ENCODE measurements around the gene CLDN5. TPM values are rescaled to one million over a fixed set of nuclear protein-coding genes. Genes with fewer than 3 reads are reported as not detected.
"Not testable (repeated sequence)": the region's sequence is repeated elsewhere in the genome, so short reads cannot be mapped to it uniquely, and the experiment has no call there.

Gene CLDN5
- total and polyA plus RNA-seq, 2 experiments from 2014 or later: 2.0 to 3.2 TPM

GRCh38 chr22:19533049-19533626, 8.9 kb upstream of the CLDN5 start:
- peaks cover 5% of the 10 kb centered on the region; the same call in 1 of the 2 replicates for H3K4me1 ChIP-seq (ENCODE audit: insufficient read depth)
- no peak overlapping the region for H3K27ac ChIP-seq (ENCODE audit: low read depth)
- Mint-ChIP-seq H3K9me3 (no peaks in the 10 kb centered on the region), H3K27me3 (ENCODE audit: insufficient read depth, low read depth, poor library complexity) (peaks cover 2% of the 10 kb centered on the region), H3K4me1 (no peaks in the 10 kb centered on the region), H3K27ac (no peak overlapping the region; the same call in 1 of the 2 replicates), H3K4me3 (no peak overlapping the region), H3K36me3 (ENCODE audit: low read depth) (no peaks in the 10 kb centered on the region)
- TF ChIP-seq ZNF331 (CRISPR knock-in tag; IDR thresholded peaks at IDR 0.05; ENCODE audit: low read depth) (no peak), POLR2AphosphoS5 (IDR thresholded peaks at IDR 0.05; ENCODE audit: low read depth) (no peak), JUNB (IDR thresholded peaks at IDR 0.05; ENCODE audit: unreplicated experiment) (no peak), CREB1 (CRISPR knock-in tag; IDR thresholded peaks at IDR 0.05; ENCODE audit: low read depth) (no peak), EZH2 (IDR thresholded peaks at IDR 0.05; ENCODE audit: low read depth, unreplicated experiment) (no peak), ZNF114 (CRISPR knock-in tag; IDR thresholded peaks at IDR 0.05) (no peak), STAT1 (IDR thresholded peaks at IDR 0.05; ENCODE audit: unreplicated experiment) (no peak)
- TF ChIP-seq, protein P1, sequence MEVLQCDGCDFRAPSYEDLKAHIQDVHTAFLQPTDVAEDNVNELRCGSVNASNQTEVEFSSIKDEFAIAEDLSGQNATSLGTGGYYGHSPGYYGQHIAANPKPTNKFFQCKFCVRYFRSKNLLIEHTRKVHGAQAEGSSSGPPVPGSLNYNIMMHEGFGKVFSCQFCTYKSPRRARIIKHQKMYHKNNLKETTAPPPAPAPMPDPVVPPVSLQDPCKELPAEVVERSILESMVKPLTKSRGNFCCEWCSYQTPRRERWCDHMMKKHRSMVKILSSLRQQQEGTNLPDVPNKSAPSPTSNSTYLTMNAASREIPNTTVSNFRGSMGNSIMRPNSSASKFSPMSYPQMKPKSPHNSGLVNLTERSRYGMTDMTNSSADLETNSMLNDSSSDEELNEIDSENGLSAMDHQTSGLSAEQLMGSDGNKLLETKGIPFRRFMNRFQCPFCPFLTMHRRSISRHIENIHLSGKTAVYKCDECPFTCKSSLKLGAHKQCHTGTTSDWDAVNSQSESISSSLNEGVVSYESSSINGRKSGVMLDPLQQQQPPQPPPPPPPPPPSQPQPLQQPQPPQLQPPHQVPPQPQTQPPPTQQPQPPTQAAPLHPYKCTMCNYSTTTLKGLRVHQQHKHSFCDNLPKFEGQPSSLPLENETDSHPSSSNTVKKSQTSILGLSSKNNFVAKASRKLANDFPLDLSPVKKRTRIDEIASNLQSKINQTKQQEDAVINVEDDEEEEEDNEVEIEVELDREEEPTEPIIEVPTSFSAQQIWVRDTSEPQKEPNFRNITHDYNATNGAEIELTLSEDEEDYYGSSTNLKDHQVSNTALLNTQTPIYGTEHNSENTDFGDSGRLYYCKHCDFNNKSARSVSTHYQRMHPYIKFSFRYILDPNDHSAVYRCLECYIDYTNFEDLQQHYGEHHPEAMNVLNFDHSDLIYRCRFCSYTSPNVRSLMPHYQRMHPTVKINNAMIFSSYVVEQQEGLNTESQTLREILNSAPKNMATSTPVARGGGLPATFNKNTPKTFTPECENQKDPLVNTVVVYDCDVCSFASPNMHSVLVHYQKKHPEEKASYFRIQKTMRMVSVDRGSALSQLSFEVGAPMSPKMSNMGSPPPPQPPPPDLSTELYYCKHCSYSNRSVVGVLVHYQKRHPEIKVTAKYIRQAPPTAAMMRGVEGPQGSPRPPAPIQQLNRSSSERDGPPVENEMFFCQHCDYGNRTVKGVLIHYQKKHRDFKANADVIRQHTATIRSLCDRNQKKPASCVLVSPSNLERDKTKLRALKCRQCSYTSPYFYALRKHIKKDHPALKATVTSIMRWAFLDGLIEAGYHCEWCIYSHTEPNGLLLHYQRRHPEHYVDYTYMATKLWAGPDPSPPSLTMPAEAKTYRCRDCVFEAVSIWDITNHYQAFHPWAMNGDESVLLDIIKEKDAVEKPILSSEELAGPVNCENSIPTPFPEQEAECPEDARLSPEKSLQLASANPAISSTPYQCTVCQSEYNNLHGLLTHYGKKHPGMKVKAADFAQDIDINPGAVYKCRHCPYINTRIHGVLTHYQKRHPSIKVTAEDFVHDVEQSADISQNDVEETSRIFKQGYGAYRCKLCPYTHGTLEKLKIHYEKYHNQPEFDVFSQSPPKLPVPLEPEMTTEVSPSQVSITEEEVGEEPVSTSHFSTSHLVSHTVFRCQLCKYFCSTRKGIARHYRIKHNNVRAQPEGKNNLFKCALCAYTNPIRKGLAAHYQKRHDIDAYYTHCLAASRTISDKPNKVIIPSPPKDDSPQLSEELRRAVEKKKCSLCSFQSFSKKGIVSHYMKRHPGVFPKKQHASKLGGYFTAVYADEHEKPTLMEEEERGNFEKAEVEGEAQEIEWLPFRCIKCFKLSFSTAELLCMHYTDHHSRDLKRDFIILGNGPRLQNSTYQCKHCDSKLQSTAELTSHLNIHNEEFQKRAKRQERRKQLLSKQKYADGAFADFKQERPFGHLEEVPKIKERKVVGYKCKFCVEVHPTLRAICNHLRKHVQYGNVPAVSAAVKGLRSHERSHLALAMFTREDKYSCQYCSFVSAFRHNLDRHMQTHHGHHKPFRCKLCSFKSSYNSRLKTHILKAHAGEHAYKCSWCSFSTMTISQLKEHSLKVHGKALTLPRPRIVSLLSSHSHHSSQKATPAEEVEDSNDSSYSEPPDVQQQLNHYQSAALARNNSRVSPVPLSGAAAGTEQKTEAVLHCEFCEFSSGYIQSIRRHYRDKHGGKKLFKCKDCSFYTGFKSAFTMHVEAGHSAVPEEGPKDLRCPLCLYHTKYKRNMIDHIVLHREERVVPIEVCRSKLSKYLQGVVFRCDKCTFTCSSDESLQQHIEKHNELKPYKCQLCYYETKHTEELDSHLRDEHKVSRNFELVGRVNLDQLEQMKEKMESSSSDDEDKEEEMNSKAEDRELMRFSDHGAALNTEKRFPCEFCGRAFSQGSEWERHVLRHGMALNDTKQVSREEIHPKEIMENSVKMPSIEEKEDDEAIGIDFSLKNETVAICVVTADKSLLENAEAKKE (CRISPR knock-in tag; IDR thresholded peaks at IDR 0.05): no peak
- H3K4me2 ChIP-seq: no peak overlapping the region
- H3K36me3 ChIP-seq (ENCODE audit: insufficient read depth): no peaks in the 10 kb centered on the region
- no peaks in the 10 kb centered on the region for H3K9me2 ChIP-seq (ENCODE audit: insufficient read depth)
- no peak overlapping the region for H2AFZ ChIP-seq
- DNase-seq (ENCODE audit: low spot score) (no peak), ATAC-seq (no peak)
- H3K27me3 ChIP-seq (ENCODE audit: insufficient read depth): no peaks in the 10 kb centered on the region
- H3F3A ChIP-seq (replicated peaks; ENCODE audit: low read depth): no peaks in the 10 kb centered on the region
- no peak overlapping the region for H3K4me3 ChIP-seq
- no peaks in the 10 kb centered on the region; the same call in 1 of the 2 replicates for H4K20me1 ChIP-seq (replicated peaks; ENCODE audit: insufficient read depth)
- no peaks in the 10 kb centered on the region for H3K79me2 ChIP-seq (replicated peaks; ENCODE audit: insufficient read depth)

GRCh38 chr22:19531327-19531726, 7.1 kb upstream of the CLDN5 start:
- H3K4me2 ChIP-seq; H3K27ac ChIP-seq (ENCODE audit: low read depth); H2AFZ ChIP-seq; H3F3A ChIP-seq (replicated peaks; ENCODE audit: low read depth); H3K9me3 Mint-ChIP-seq; H3K4me3 ChIP-seq; H3K4me1 ChIP-seq (ENCODE audit: insufficient read depth); ATAC-seq; H3K4me1 Mint-ChIP-seq; H4K20me1 ChIP-seq (replicated peaks; ENCODE audit: insufficient read depth); DNase-seq (ENCODE audit: low spot score); H3K27ac Mint-ChIP-seq; H3K27me3 Mint-ChIP-seq (ENCODE audit: insufficient read depth, low read depth, poor library complexity); H3K36me3 Mint-ChIP-seq (ENCODE audit: low read depth); H3K4me3 Mint-ChIP-seq; H3K79me2 ChIP-seq (replicated peaks; ENCODE audit: insufficient read depth); H3K27me3 ChIP-seq (ENCODE audit: insufficient read depth); H3K36me3 ChIP-seq (ENCODE audit: insufficient read depth); H3K9me2 ChIP-seq (ENCODE audit: insufficient read depth): not testable (repeated sequence)
